Measurements from ENCODE around the gene DCLK1.

DNA sequence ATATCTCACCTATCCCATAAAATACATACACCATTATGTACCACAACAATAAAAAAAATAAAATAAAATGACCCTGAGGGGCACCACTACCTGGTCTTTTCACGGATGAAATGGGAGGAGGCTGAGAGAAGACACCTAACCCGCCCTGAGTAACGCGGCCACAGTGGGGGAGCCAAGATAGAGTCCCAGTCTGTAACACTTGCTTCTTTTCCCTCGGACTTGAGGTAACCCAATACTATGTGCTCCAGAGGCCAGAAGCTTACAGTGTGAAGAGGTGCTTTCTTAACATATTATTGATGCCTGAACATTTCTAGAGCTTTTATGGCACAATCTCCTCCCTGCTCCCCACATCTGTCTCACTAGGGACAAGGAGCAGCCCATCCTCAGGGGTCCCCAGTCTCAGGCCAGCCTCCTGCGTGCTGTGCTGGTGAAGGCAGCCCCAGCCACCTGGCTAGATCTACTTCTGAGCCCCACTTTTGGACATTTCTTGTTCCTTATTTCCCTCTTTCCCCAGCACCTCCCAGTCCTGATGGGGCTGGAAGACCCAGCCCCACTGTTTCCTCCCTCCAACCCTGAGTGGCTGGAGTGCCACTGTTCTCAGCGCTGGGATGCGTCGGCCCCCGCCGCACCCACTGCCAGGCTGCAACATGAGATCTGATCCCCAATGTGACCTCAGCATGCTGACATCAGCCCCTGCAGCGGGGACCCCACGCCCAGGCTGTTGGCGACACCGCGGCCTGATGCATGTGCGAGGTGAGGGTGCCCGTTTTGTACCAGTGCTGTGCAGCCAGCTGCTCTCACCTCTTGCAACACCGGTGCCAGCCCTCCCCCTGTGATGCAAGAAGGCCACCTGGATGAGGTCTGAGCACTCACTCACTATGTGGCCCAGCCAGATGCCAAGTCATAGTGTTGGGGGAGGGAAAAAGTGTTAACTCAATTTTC lies 143.3 kb downstream of the DCLK1 start:
- TF ChIP-seq, protein P1, sequence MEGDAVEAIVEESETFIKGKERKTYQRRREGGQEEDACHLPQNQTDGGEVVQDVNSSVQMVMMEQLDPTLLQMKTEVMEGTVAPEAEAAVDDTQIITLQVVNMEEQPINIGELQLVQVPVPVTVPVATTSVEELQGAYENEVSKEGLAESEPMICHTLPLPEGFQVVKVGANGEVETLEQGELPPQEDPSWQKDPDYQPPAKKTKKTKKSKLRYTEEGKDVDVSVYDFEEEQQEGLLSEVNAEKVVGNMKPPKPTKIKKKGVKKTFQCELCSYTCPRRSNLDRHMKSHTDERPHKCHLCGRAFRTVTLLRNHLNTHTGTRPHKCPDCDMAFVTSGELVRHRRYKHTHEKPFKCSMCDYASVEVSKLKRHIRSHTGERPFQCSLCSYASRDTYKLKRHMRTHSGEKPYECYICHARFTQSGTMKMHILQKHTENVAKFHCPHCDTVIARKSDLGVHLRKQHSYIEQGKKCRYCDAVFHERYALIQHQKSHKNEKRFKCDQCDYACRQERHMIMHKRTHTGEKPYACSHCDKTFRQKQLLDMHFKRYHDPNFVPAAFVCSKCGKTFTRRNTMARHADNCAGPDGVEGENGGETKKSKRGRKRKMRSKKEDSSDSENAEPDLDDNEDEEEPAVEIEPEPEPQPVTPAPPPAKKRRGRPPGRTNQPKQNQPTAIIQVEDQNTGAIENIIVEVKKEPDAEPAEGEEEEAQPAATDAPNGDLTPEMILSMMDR (IDR thresholded peaks at IDR 0.05): no peak
- TF ChIP-seq POLR2A (IDR thresholded peaks at IDR 0.05): no peak

All from uterus (tissue), 2 donors.